ENCODE data around the gene DPH5.

The DPH5 gene

GRCh38 chr1:101004670-101005069, 20.9 kb downstream of the DPH5 start:
- no peaks in the 10 kb centered on the region for H3K79me2 ChIP-seq (ENCODE audit: low read length)
- no peak overlapping the region for H3K27ac ChIP-seq (ENCODE audit: low read length)
- H3K9ac ChIP-seq (ENCODE audit: low read length): no peak overlapping the region
- no peaks in the 10 kb centered on the region for H3K9me3 ChIP-seq (ENCODE audit: insufficient read depth, low read length)
- H3K27me3 ChIP-seq (ENCODE audit: low read depth, low read length): no peaks in the 10 kb centered on the region
- H3K4me3 ChIP-seq (ENCODE audit: low read length): no peak overlapping the region
- no peak overlapping the region for H3K4me2 ChIP-seq (ENCODE audit: low read length)
- H3K36me3 ChIP-seq (replicated peaks; ENCODE audit: low read depth, low read length): no peaks in the 10 kb centered on the region
- H4K20me1 ChIP-seq (ENCODE audit: insufficient read depth, low read length): no peaks in the 10 kb centered on the region
- no peaks in the 10 kb centered on the region for H3K4me1 ChIP-seq (ENCODE audit: low read length)
- TF ChIP-seq CTCF (IDR thresholded peaks at IDR 0.05; ENCODE audit: low read depth, low read length) (no peak), EZH2phosphoT487 (IDR thresholded peaks at IDR 0.05; ENCODE audit: low read depth) (no peak)
- H2AFZ ChIP-seq (ENCODE audit: low read depth, low read length): no peak overlapping the region

- H3K9me3 ChIP-seq (ENCODE audit: insufficient read depth, low read length): no peaks in the 10 kb centered on the region
- H3K4me3 ChIP-seq (ENCODE audit: low read length): no peak overlapping the region
- TF ChIP-seq CTCF (IDR thresholded peaks at IDR 0.05; ENCODE audit: low read depth, low read length) (no peak), EZH2phosphoT487 (IDR thresholded peaks at IDR 0.05; ENCODE audit: low read depth) (no peak)
- H3K27me3 ChIP-seq (ENCODE audit: low read depth, low read length): no peaks in the 10 kb centered on the region
- no peak overlapping the region for H3K4me2 ChIP-seq (ENCODE audit: low read length)
- H3K4me1 ChIP-seq (ENCODE audit: low read length): no peaks in the 10 kb centered on the region
- H3K79me2 ChIP-seq (ENCODE audit: low read length): no peaks in the 10 kb centered on the region
- H4K20me1 ChIP-seq (ENCODE audit: insufficient read depth, low read length): no peaks in the 10 kb centered on the region
- no peaks in the 10 kb centered on the region for H3K36me3 ChIP-seq (replicated peaks; ENCODE audit: low read depth, low read length)
- no peak overlapping the region for H3K27ac ChIP-seq (ENCODE audit: low read length)
- no peak overlapping the region for H3K9ac ChIP-seq (ENCODE audit: low read length)
- H2AFZ ChIP-seq (ENCODE audit: low read depth, low read length): no peak overlapping the region
Observed at GRCh38 chr1:101004061-101004460, 21.5 kb downstream of the DPH5 start.

GRCh38 chr1:101003012-101003650, 22.5 kb downstream of the DPH5 start:
- H3K36me3 ChIP-seq (replicated peaks; ENCODE audit: low read depth, low read length): no peaks in the 10 kb centered on the region
- TF ChIP-seq CTCF (IDR thresholded peaks at IDR 0.05; ENCODE audit: low read depth, low read length) (no peak), EZH2phosphoT487 (IDR thresholded peaks at IDR 0.05; ENCODE audit: low read depth) (no peak)
- H2AFZ ChIP-seq (ENCODE audit: low read depth, low read length): no peak overlapping the region
- H3K9ac ChIP-seq (ENCODE audit: low read length): no peak overlapping the region
- H3K4me3 ChIP-seq (ENCODE audit: low read length): no peak overlapping the region
- no peaks in the 10 kb centered on the region for H3K27me3 ChIP-seq (ENCODE audit: low read depth, low read length)
- no peak overlapping the region for H3K4me2 ChIP-seq (ENCODE audit: low read length)
- no peaks in the 10 kb centered on the region for H3K79me2 ChIP-seq (ENCODE audit: low read length)
- H3K9me3 ChIP-seq (ENCODE audit: insufficient read depth, low read length): no peaks in the 10 kb centered on the region
- no peak overlapping the region for H3K27ac ChIP-seq (ENCODE audit: low read length)
- no peaks in the 10 kb centered on the region for H3K4me1 ChIP-seq (ENCODE audit: low read length)
- no peaks in the 10 kb centered on the region for H4K20me1 ChIP-seq (ENCODE audit: insufficient read depth, low read length)

DNA sequence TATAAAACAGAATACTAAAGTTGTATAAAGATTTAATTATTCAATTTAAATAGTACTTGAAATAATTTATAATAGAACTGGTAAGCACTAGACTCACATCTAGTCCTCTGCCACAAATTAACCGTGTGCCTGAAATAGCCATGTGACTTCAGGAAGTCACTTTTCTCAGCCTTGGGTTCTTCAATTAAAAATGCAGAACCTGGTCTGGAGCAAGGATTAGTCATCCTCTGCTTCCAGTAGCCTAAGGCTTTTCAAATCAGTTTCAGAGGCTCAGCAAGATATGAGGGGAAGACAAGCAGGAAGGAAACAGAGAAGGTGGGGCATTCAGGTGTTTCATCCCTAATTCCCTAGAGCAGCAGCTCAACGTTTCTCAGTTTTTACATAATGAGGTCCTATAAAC, 23.0 kb downstream of the DPH5 start:
- H3K4me3 ChIP-seq (ENCODE audit: low read length): no peak overlapping the region
- no peak overlapping the region for H3K27ac ChIP-seq (ENCODE audit: low read length)
- no peaks in the 10 kb centered on the region for H3K27me3 ChIP-seq (ENCODE audit: low read depth, low read length)
- H4K20me1 ChIP-seq (ENCODE audit: insufficient read depth, low read length): no peaks in the 10 kb centered on the region
- H3K4me1 ChIP-seq (ENCODE audit: low read length): no peaks in the 10 kb centered on the region
- no peak overlapping the region for H3K9ac ChIP-seq (ENCODE audit: low read length)
- H3K4me2 ChIP-seq (ENCODE audit: low read length): no peak overlapping the region
- no peaks in the 10 kb centered on the region for H3K79me2 ChIP-seq (ENCODE audit: low read length)
- TF ChIP-seq CTCF (IDR thresholded peaks at IDR 0.05; ENCODE audit: low read depth, low read length): no peak
- no peak for TF ChIP-seq EZH2phosphoT487 (IDR thresholded peaks at IDR 0.05; ENCODE audit: low read depth)
- H3K36me3 ChIP-seq (replicated peaks; ENCODE audit: low read depth, low read length): no peaks in the 10 kb centered on the region
- H3K9me3 ChIP-seq (ENCODE audit: insufficient read depth, low read length): no peaks in the 10 kb centered on the region
- no peak overlapping the region for H2AFZ ChIP-seq (ENCODE audit: low read depth, low read length)
